HG03342 (cell line): ENCODE results near the gene ZBTB20.
A peak's percentile ranks its signal among the peaks of the same experiment; 100 is the strongest.

ENCODE experiments used
- ATAC-seq: cut with Tn5 transposase; IDR thresholded peaks from one replicate; pipeline ENCODE4 v1.9.1; 2021; ENCODE audit warnings: mild to moderate bottlenecking, moderate library complexity; ENCODE audit not compliant: unreplicated experiment

Gene ZBTB20

GRCh38 chr3:114435386-114436115 is 711.5 kb downstream of the ZBTB20 start:
- ATAC-seq = no peak

GRCh38 chr3:114432310-114432709 is 714.8 kb downstream of the ZBTB20 start:
- no peak for ATAC-seq

GRCh38 chr3:114428044-114428595 is 719.0 kb downstream of the ZBTB20 start:
- ATAC-seq = peak; percentile 97

- ATAC-seq = no peak
These were observed 719.6 kb downstream of the ZBTB20 start for GRCh38 chr3:114427285-114428043.

- no peak for ATAC-seq
These were observed 722.8 kb downstream of the ZBTB20 start for GRCh38 chr3:114424337-114424736.

GRCh38 chr3:114421204-114421603 is 725.9 kb downstream of the ZBTB20 start:
- no peak for ATAC-seq

GRCh38 chr3:114420072-114420471 is 727.0 kb downstream of the ZBTB20 start:
- ATAC-seq = no peak

GRCh38 chr3:114418724-114419543 is 728.2 kb downstream of the ZBTB20 start:
- peak; percentile 70 for ATAC-seq

GRCh38 chr3:114418107-114418506 is 729.0 kb downstream of the ZBTB20 start:
- peak; percentile 83 for ATAC-seq

GRCh38 chr3:114417675-114418074 is 729.4 kb downstream of the ZBTB20 start:
- ATAC-seq = no peak

- no peak for ATAC-seq
These were observed 729.8 kb downstream of the ZBTB20 start for GRCh38 chr3:114417265-114417664.

- ATAC-seq = peak; percentile 46
These were observed 735.0 kb downstream of the ZBTB20 start for GRCh38 chr3:114411811-114412803.

GRCh38 chr3:114411190-114411668 is 735.9 kb downstream of the ZBTB20 start:
- no peak for ATAC-seq

GRCh38 chr3:114408736-114409670 is 738.1 kb downstream of the ZBTB20 start:
- no peak for ATAC-seq

GRCh38 chr3:114406922-114407321 is 740.2 kb downstream of the ZBTB20 start:
- ATAC-seq = no peak

GRCh38 chr3:114406286-114406685 is 740.8 kb downstream of the ZBTB20 start:
- ATAC-seq = no peak

GRCh38 chr3:114405202-114405990 is 741.7 kb downstream of the ZBTB20 start:
- ATAC-seq = peak; percentile 87

GRCh38 chr3:114404590-114404989 is 742.5 kb downstream of the ZBTB20 start:
- no peak for ATAC-seq
